ENCODE measurements around the gene SEMA5A.

Gene SEMA5A

DNA sequence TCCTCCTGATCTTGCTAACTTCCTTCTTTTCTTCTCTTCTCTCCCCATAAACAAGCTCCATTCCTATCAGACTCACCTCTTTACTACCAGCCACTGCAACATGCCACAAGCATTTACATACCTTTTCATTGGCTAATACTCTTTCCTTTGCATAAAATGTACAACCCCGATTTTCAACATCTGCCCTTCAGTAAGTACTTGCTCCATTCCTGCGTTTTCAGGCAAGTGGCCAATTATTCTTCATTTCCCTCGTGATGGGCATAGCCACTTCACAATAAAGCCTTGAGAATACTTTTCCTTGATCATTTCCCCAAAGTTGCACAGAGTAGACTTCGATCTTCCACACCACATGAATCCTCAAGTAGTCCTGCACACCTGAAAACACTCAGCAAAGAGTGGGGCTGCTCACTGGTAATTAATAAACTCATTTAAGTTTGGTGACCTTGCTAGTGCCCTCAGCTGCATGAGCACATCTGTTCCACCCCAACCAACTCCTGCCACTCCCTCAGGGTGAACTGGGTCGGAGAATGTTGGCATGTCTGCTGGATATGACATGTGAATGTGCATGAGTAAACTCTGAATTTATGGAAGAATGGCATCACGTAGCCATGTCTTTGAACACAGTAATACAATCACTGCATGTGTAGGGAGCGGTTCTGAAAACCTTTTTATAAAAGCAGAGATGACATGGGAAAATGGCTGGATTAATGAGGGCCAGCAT is 535.8 kb downstream of the SEMA5A start:
- no peak for DNase-seq (ENCODE audit: low read depth in 2 of 2)

DNA sequence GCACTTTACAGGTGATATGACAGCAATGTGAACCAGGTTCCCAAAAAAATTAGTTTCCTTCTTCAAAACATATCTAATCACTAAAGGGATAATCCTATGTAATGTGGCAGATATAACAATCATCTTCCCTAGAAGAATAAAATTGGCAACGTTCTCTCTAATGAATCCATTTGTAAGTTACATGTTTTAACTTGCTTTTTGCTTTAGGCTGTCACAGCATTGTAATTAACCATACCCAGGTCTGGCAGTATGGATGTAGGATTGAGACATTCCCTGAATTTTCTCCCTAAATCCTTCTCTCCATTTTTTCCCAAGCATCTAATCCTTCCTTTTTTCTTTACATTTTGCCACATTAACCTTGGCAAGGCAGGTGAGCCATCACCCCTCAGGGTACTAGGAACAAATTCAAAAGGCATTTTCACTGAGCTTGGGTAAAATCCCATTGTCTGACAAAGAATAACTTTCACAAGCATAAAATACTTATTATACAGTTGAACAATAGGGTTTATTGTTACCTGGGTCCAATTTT is 548.3 kb downstream of the SEMA5A start:
- no peak for DNase-seq (ENCODE audit: low read depth in 2 of 2)

DNA sequence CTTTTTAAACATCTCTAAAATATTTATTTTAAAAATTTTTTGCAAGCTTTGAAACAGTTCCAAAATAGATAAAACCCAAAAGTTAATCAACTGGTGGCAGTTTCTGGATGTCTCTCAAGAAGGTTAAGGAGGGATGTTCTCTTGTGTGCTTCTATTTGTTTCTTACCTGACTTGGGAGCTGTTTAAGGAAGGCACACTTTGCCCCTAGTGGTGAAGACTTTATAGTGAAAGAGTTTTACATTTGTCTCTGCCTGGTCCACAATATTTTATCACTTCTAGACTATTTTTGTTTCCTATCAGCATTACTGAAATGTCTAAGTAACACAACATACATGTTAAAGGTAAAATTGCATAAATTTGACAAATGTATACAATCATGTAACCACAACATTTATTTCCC is 552.8 kb downstream of the SEMA5A start:
- no peak for DNase-seq (ENCODE audit: low read depth in 2 of 2)

Data from stimulated activated CD8-positive, alpha-beta memory T cell treated with anti-CD3 and anti-CD28 coated beads, Interleukin-15, amount 100 ng/mL, for 4 hours (primary cell).